IMR-90 (cell line): Measurements from ENCODE around the gene SBSN.

ENCODE experiments used
- CHD1 ChIP-seq: IDR thresholded peaks from 2 replicates; pipeline ENCODE4 v1.6.1; 2012; ENCODE audit warnings: low read depth, low read length, improper control_type of control experiment
- MAFK ChIP-seq: IDR thresholded peaks from 2 replicates; pipeline ENCODE4 v1.6.1; 2012; ENCODE audit warnings: low read depth, low read length, improper control_type of control experiment
- POLR2A ChIP-seq: IDR thresholded peaks from 2 replicates; pipeline ENCODE4 v1.6.1; 2012; ENCODE audit warnings: mild to moderate bottlenecking, low read depth, low read length
- RAD21 ChIP-seq: IDR thresholded peaks from 2 replicates; pipeline ENCODE4 v1.6.1; 2012; ENCODE audit warnings: low read length, improper control_type of control experiment
- RCOR1 ChIP-seq: IDR thresholded peaks from 2 replicates; pipeline ENCODE4 v1.6.1; 2012; ENCODE audit warnings: mild to moderate bottlenecking, low read length, improper control_type of control experiment; ENCODE audit not compliant: insufficient replicate concordance
- RFX5 ChIP-seq: IDR thresholded peaks from 2 replicates; pipeline ENCODE4 v1.8.0; 2012; ENCODE audit warnings: low read depth, mild to moderate bottlenecking, low read length, moderate library complexity
- SMC3 ChIP-seq: fragments of 150-350 bp; IDR thresholded peaks from 2 replicates; pipeline ENCODE4 v1.6.1; 2016; ENCODE audit warnings: low read depth, mild to moderate bottlenecking, antibody characterized with exemption, low read length, moderate library complexity
- TF ChIP-seq, protein P1 (sequence below): conservative IDR thresholded peaks from 2 replicates; pipeline ENCODE4 v1.5.1; 2012; ENCODE audit warnings: mild to moderate bottlenecking, low read depth, low read length, improper control_type of control experiment
- TF ChIP-seq, protein P2 (sequence below): fragments of 150-350 bp; IDR thresholded peaks from 2 replicates; pipeline ENCODE4 v1.6.1; 2016; ENCODE audit warnings: low read depth, mild to moderate bottlenecking, low read length, moderate library complexity, borderline replicate concordance
- TF ChIP-seq, protein P3 (sequence below): fragments of 150-350 bp; IDR thresholded peaks from 2 replicates; pipeline ENCODE4 v1.6.1; 2017; ENCODE audit warnings: mild to moderate bottlenecking, antibody characterized with exemption, low read length, low read depth

DNA sequence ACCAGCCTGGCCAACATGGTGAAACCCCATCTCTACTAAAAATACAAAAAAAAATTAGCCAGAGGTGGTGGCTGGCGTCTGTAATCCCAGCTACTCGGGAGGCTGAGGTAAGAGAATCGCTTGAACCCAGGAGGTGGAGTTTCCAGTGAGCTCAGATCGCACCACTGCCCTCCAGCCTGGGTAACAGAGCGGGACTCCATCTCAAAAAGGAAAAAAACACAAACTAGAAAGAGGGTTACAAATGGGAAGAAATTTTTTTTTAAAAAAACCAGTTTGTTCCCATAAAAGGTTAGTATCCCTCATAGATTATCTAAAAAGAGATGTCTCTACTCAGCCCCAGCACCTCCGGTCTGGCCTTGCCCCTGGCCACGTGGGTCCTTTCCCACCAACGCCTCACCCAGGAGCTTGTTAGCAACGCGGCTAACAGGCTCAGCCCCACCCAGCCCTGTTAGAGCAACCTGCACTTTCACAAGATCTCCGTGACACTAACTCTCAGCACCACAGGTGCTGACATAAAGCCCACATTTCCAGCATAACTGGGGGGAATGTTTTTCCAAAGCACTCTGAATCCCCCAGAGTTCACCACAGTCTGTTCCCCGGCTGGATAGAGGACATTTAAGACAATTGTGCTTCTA lies 19.0 kb downstream of the SBSN start:
- TF ChIP-seq, protein P1, sequence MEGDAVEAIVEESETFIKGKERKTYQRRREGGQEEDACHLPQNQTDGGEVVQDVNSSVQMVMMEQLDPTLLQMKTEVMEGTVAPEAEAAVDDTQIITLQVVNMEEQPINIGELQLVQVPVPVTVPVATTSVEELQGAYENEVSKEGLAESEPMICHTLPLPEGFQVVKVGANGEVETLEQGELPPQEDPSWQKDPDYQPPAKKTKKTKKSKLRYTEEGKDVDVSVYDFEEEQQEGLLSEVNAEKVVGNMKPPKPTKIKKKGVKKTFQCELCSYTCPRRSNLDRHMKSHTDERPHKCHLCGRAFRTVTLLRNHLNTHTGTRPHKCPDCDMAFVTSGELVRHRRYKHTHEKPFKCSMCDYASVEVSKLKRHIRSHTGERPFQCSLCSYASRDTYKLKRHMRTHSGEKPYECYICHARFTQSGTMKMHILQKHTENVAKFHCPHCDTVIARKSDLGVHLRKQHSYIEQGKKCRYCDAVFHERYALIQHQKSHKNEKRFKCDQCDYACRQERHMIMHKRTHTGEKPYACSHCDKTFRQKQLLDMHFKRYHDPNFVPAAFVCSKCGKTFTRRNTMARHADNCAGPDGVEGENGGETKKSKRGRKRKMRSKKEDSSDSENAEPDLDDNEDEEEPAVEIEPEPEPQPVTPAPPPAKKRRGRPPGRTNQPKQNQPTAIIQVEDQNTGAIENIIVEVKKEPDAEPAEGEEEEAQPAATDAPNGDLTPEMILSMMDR, result no peak
- TF ChIP-seq POLR2A, result no peak
- TF ChIP-seq RCOR1, result no peak
- TF ChIP-seq SMC3, result no peak
- TF ChIP-seq RAD21, result no peak
- TF ChIP-seq, protein P2, sequence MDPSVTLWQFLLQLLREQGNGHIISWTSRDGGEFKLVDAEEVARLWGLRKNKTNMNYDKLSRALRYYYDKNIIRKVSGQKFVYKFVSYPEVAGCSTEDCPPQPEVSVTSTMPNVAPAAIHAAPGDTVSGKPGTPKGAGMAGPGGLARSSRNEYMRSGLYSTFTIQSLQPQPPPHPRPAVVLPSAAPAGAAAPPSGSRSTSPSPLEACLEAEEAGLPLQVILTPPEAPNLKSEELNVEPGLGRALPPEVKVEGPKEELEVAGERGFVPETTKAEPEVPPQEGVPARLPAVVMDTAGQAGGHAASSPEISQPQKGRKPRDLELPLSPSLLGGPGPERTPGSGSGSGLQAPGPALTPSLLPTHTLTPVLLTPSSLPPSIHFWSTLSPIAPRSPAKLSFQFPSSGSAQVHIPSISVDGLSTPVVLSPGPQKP, result no peak
- TF ChIP-seq, protein P3, sequence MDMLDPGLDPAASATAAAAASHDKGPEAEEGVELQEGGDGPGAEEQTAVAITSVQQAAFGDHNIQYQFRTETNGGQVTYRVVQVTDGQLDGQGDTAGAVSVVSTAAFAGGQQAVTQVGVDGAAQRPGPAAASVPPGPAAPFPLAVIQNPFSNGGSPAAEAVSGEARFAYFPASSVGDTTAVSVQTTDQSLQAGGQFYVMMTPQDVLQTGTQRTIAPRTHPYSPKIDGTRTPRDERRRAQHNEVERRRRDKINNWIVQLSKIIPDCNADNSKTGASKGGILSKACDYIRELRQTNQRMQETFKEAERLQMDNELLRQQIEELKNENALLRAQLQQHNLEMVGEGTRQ, result no peak
- no peak for TF ChIP-seq CHD1
- TF ChIP-seq MAFK, result no peak
- TF ChIP-seq RFX5, result no peak
